ENCODE measurements around the gene SPTLC2. TPM values are rescaled to one million over a fixed set of nuclear protein-coding genes. Genes with fewer than 3 reads are reported as not detected.
"Not testable (repeated sequence)": the region's sequence is repeated elsewhere in the genome, so short reads cannot be mapped to it uniquely, and the experiment has no call there.

SPTLC2 gene, protein sequence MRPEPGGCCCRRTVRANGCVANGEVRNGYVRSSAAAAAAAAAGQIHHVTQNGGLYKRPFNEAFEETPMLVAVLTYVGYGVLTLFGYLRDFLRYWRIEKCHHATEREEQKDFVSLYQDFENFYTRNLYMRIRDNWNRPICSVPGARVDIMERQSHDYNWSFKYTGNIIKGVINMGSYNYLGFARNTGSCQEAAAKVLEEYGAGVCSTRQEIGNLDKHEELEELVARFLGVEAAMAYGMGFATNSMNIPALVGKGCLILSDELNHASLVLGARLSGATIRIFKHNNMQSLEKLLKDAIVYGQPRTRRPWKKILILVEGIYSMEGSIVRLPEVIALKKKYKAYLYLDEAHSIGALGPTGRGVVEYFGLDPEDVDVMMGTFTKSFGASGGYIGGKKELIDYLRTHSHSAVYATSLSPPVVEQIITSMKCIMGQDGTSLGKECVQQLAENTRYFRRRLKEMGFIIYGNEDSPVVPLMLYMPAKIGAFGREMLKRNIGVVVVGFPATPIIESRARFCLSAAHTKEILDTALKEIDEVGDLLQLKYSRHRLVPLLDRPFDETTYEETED
- 42.6 TPM for polyA plus RNA-seq (2013, experiment 1 of 2; ENCODE audit: insufficient read length)
- polyA plus RNA-seq (2013, experiment 2 of 2; ENCODE audit: insufficient read length), result 29.6 TPM

GRCh38 chr14:77616454-77617229 lies at the start of gene SPTLC2:
SPTLC2 (minus strand) TSS chr14:77616637; CDS start chr14:77616579, 58 bp downstream.
- peak; percentile 100 for DNase-seq

GRCh38 chr14:77663293-77663692 lies 46.9 kb upstream of the SPTLC2 start:
- no peak for DNase-seq

DNA sequence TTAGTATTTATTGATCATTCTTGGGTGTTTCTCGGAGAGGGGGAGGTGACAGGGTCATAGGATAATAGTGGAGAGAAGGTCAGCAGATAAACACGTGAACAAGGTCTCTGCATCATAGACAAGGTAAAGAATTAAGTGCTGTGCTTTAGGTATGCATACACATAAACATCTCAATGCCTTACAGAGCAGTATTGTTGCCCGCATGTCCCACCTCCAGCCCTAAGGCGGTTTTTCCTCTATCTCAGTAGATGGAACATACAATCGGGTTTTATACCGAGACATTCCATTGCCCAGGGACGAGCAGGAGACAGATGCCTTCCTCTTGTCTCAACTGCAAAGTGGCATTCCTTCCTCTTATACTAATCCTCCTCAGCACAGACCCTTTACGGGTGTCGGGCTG lies 45.1 kb upstream of the SPTLC2 start:
- DNase-seq, result not testable (repeated sequence)

GRCh38 chr14:77660754-77661153 lies 44.3 kb upstream of the SPTLC2 start:
- DNase-seq, result no peak

- DNase-seq, result no peak
Measured at GRCh38 chr14:77659831-77660230, 43.4 kb upstream of the SPTLC2 start.

DNA sequence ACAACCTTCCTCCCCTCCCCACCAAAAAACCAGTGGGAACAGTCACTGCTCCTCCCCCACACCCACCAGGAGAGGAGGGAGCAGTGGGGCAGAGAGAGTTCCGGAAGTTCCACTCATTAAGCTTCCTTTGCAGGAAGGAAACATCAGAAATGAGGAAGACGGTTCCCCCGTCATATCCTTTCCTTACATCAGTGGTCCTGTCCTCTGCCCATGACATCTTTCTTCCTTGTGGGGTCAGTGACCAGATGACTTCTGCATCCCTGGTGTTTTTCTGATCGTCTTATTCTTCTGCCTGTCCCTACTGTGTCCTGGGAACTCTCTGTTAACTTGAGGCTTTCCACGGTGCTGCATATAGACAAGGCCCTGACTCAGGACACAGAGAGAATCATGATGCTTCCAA lies 40.8 kb upstream of the SPTLC2 start:
- DNase-seq, result no peak

DNA sequence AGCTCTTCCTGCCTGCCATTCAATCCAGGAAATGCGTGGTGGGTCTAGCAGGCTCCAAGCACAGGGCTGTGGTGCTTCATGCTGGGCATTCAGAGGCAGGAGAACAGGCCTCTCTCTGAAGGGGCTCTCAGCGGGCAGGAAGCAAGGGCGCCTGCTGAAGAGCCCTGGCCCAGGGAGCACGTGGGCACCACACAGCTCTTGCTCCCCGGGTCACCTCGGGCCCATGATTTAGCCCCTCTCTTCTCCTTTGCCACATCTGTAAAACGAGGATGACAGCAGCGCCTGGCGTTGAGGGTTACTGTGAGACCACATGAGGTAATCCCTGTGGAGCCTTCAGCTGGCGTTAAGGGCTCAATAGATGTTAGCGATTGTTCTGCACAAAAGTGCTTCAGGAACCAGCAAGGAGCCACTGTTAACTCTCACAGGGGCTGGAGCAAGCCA lies 37.6 kb upstream of the SPTLC2 start:
- no peak for DNase-seq

- DNase-seq, result no peak
Measured at GRCh38 chr14:77649326-77649725, 32.9 kb upstream of the SPTLC2 start.

DNA sequence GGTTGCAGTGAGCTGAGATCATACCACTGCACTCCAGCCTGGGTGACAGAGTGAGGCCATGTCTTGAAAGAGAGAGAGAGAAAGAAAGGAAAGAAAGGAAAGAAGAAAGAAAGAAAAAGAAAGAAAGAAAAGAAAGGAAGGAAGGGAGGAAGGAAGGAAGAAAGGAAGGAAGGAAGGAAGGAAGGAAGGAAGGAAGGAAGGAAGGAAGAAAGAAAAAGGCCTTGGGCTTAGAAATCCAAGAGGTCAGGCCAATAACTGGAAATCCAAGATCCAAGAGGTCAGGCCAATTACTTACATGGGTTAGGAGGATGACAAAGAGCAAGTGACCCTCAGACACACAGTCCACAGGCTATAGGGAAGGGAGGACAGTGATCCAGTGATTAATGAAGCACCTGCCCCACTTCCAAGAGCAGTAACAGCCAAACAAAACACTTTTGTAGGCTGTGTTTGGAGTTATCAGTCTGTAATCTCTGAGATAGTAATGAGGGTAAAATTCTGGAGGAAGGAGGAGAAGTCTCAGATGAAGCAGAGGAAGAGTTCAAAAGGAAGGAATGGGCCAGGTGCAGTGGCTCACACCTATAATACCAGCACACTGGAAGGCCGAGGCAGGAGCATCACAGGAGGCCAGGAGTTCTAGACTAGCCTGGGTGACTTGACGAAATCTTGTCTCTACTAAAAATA lies 32.2 kb upstream of the SPTLC2 start:
- no peak for DNase-seq

DNA sequence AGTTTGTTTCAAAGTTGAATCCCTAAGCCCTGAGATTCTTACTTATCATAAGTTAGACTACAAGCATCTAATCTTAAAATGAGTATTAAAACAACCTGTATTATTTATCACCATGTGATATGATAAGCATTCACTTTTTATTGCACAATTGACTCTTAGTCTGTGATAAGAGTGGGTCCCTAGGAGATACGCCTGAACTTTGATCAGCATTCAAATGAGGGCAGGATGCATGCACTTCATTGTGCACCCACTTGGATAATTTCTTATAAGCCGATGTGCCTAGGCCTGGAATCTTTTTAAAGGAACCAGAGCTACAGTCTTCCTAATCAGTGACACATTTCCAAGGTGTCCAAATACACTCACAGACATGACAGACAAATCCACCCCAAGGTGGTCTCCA lies 31.4 kb upstream of the SPTLC2 start:
- no peak for DNase-seq

- DNase-seq, result no peak
Measured at GRCh38 chr14:77646907-77647306, 30.5 kb upstream of the SPTLC2 start.

DNA sequence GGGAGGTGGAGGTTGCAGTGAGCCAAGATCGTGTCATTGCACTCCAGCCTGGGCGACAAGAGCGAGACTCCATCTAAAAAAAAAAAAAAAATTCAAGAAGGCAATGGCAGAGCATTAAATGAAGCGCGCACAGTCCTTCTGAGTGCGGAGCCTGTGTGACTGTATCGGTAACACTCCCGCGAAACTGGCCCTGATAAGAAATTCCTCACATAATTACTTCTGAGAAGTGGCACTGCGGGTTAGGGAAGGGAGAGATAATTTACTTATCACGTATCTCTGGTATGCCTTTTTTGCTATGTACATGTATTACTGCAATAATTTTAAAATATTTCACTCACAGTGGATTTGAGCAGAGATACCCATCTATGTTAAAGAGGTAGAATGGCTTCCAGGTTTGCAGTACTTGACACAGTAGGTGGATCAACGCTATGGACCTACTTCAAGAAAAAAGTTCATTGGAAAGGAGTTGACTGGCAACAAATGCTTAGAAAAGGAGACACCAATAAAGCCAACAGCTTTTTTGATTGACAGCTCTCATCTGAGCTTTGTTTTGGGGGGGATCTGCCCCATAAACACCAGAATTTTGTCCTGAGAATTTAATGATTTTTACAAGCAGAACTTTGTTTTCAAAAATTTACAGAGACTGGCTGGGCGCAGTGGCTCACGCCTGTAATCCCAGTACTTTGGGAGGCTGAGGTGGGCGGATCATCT lies 29.2 kb upstream of the SPTLC2 start:
- no peak for DNase-seq

DNA sequence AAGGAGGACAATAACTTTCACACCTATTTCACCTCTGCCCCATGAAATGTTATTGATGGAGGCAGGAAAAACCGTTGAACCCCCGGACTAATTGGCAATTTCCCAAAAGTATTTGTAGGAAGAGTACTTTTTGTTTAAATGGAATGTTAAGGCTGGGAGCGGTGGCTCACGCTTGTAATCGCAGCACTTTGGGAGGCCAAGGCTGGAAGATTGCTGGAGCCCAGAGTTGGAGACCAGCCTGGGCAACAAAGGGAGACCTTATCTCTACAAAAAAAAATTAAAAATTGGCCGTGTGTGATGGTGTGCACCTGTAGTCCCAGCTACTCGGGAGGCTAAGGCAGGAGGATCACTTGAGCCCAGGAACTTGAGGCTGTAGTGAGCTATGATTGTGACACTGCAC lies 26.0 kb upstream of the SPTLC2 start:
- DNase-seq, result no peak

DNA sequence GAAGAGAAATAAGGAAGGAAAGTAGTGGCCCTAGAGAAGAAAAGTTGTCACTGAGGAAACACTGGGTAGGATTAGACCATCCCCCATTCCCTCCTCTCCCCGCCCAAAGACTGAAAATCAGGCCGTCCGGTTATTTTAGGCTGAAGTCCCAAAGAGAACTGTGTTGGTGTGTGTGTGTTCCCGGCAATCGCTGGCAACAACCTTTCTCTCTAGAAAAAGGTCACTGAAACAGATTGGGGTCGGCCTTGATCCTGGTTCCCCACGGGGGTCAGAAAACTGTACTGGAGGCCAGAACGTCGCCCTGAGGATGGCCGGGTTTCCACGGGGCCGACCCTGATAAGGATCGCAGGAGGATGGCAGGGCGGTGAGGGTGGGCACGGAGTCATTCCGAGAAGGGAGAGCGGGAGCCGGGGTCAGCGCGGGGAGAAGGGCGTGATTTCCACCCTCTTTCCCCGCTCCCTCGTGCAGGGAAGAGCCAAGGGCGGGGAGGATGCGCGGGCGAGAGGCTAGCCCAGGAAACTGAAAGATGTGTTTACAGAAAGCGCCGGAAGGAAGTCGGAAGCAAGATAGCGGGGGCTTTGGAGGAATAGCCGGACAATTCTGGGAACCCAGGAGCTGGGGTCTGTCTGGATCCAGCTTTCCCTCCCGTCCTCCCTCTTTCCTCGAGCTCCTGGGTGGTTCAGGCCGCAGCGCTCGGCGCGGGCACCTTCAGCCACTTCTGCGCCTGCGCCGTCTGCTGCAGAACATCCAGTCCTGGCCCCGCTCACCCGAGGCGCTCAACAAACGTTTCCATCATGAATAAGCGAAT lies 25.3 kb upstream of the SPTLC2 start:
- peak; percentile 64 for DNase-seq

- DNase-seq, result peak; percentile 70
Measured at GRCh38 chr14:77640756-77641533, 24.5 kb upstream of the SPTLC2 start.

DNA sequence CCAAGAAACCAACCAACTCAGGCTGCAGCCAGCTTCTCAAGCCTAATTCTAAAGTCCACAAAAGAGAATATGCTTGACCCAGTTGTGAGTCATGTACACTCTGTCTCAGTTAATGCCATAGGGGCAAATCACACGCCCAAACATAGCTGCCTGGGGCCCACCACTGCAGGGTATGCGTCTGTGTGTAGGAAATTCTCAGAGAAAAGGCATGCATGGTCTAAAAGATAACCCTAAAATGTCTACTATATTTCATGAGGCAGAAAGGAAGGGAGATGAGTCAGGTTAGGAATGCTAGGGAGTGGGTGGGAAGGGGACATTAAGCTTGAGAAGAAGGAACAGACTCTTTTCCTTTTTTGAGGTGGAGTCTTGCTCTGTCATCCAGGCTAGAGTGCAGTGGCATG lies 22.3 kb upstream of the SPTLC2 start:
- peak; percentile 99 for DNase-seq

DNA sequence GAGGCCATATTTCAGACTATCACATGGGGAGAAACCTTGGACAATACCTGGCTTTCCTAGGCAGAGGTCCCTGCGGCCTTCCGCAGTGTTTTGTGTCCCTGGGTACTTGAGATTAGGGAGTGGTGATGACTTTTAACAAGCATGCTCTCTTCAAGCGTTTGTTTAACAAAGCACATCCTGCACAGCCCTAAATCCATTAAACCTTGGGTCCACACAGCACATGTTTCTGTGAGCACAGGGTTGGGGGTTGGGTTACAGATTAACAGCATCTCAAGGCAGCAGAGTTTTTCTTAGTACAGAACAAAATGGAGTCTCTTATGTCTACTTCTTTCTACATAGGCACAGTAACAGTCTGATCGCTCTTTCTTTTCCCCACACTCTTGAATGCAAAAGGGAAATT lies 19.4 kb upstream of the SPTLC2 start:
- not testable (repeated sequence) for DNase-seq

DNA sequence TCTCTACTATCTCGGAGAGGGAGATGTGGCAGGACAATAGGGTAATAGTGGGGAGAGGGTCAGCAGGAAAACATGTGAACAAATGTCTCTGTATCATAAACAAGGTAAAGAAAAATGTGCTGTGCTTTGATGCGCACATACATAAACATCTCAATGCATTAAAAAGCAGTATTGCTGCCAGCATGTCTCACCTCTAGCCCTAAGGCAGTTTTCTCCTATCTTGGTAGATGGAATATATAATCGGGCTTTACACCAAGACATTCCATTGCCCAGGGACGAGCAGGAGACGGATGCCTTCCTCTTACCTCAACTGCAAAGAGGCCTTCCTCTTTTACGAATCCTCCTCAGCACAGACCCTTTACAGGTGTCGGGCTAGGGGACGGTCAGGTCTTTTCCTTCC lies 19.0 kb upstream of the SPTLC2 start:
- not testable (repeated sequence) for DNase-seq

DNA sequence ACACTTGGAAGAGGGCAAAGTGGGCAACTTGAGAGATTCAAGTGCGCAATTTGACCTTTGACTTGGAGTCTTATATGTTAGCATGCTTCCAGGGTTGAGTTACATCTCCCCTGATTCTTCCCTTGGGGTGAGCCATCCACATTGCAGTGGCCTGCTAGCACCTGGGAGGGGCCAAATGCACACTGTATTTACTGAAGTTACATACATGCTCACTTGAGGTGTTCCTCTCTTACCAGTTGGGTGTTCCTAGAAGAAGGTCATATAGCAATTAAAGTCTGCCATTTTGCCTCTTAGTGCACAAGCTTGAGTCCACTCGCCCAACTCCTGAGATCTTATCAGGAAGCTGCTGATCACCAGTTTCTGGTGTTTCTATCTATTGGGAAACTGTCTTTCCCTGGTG lies 13.7 kb upstream of the SPTLC2 start:
- no peak for DNase-seq

- DNase-seq, result no peak
Measured at GRCh38 chr14:77625360-77625759, 8.9 kb upstream of the SPTLC2 start.
